Keratinocyte (primary cell): Measurements from ENCODE around the gene INTU. TPM values are rescaled to one million over a fixed set of nuclear protein-coding genes. Genes with fewer than 3 reads are reported as not detected.

ENCODE experiments used
- DNase-seq: peaks from one replicate; pipeline ENCODE4 v3.0.0-alpha.2; 2011; ENCODE audit warnings: low read depth, missing footprints, low spot score
- FAIRE-seq: peaks from 2 replicates; lab custom pipeline; 2011; peaks lifted over from hg19 to GRCh38; lab: Jason Lieb, UNC
- H2AFZ ChIP-seq: 2 replicates; pipeline ENCODE4 v1.6.0; 2012; ENCODE audit warnings: low read length, control low read depth, inconsistent platforms; ENCODE audit not compliant: control insufficient read depth
- H3K27ac ChIP-seq: 2 replicates; pipeline ENCODE4 v1.5.1; 2011; ENCODE audit warnings: low read length; ENCODE audit not compliant: control insufficient read depth, insufficient read depth
- H3K27me3 ChIP-seq: 3 replicates; pipeline ENCODE4 v1.6.0; 2011; ENCODE audit warnings: low read length; ENCODE audit not compliant: control insufficient read depth, insufficient read depth; ENCODE audit errors: extremely low read depth
- H3K36me3 ChIP-seq, 2 experiments: 2 replicates in 1 of 2; 3 replicates in 1 of 2; pipeline ENCODE4 v1.5.1; 2011; ENCODE audit warnings: low read length in 2 of 2, mild to moderate bottlenecking in 1 of 2; ENCODE audit not compliant: control insufficient read depth in 2 of 2, insufficient read depth in 2 of 2; ENCODE audit errors: extremely low read depth in 1 of 2
- H3K4me1 ChIP-seq: 3 replicates; pipeline ENCODE4 v1.5.1; 2011; ENCODE audit warnings: low read length; ENCODE audit not compliant: control insufficient read depth, insufficient read depth; ENCODE audit errors: extremely low read depth
- H3K4me2 ChIP-seq: 3 replicates; pipeline ENCODE4 v1.6.0; 2011; ENCODE audit warnings: low read depth, low read length; ENCODE audit not compliant: control insufficient read depth, insufficient read depth; ENCODE audit errors: extremely low read depth
- H3K4me3 ChIP-seq, 3 experiments: fragments of 200-600 bp in 1 of 3; sonication (generic) in 1 of 3; 2 replicates in 2 of 3; 3 replicates in 1 of 3; pipeline ENCODE4 v1.5.1; 2011 to 2016; ENCODE audit warnings: low read length in 3 of 3, mild to moderate bottlenecking in 3 of 3, control low read depth in 2 of 3, inconsistent platforms in 1 of 3, low read depth in 1 of 3, mixed read lengths in 1 of 3, mixed run types in 1 of 3, moderate library complexity in 1 of 3; ENCODE audit not compliant: control insufficient read depth in 2 of 3, insufficient read depth in 2 of 3; ENCODE audit errors: extremely low read depth in 1 of 3
- H3K79me2 ChIP-seq: 2 replicates; pipeline ENCODE4 v1.6.0; 2012; ENCODE audit warnings: low read length; ENCODE audit not compliant: control insufficient read depth, insufficient read depth
- H3K9ac ChIP-seq: 3 replicates; pipeline ENCODE4 v1.6.0; 2011; ENCODE audit warnings: low read length; ENCODE audit not compliant: control insufficient read depth, insufficient read depth; ENCODE audit errors: extremely low read depth
- H3K9me1 ChIP-seq: 3 replicates; pipeline ENCODE4 v1.6.0; 2011; ENCODE audit warnings: low read length; ENCODE audit not compliant: control insufficient read depth, insufficient read depth; ENCODE audit errors: extremely low read depth
- H3K9me3 ChIP-seq: 2 replicates; pipeline ENCODE4 v1.5.1; 2012; ENCODE audit warnings: low read depth, low read length; ENCODE audit not compliant: control insufficient read depth
- H4K20me1 ChIP-seq: 3 replicates; pipeline ENCODE4 v1.6.0; 2011; ENCODE audit warnings: low read length; ENCODE audit not compliant: control insufficient read depth, insufficient read depth; ENCODE audit errors: extremely low read depth
- EZH2 ChIP-seq: IDR thresholded peaks from one replicate; pipeline ENCODE4 v1.6.1; 2012; ENCODE audit warnings: inconsistent platforms, mild to moderate bottlenecking, low read length, moderate library complexity
- dilution Hi-C: fragments of 300-500 bp; cut with MboI; formaldehyde crosslinking; loops from one replicate; pipeline ENCODE4 v1.7.0; 2020; ENCODE audit warnings: low sequenced_read_pairs; ENCODE audit not compliant: extremely low pct_ligation_motif_present
- polyA plus RNA-seq, 5 experiments: library from polyadenylated mRNA; depleted of rRNA in 3 of 5; stranded (reverse) in 3 of 5; stranded (forward) in 1 of 5; unstranded in 1 of 5; fragments of >200 nt; gene quantifications; 1 replicate in 1 of 5; 2 replicates in 3 of 5; 3 replicates in 1 of 5; pipeline versions ENCODE4 v1.2.1 to v1.2.3, GENCODE V29; 2011 to 2012; ENCODE audit warnings: missing spikeins in 2 of 5, low read depth in 1 of 5, low replicate concordance in 1 of 5
- TF ChIP-seq, protein P1 (sequence below), 3 experiments: IDR thresholded peaks in 1 of 3; conservative IDR thresholded peaks in 1 of 3; optimal IDR thresholded peaks in 1 of 3; 2 replicates in 2 of 3; 3 replicates in 1 of 3; pipeline versions ENCODE3 to v1.5.1; 2011; ENCODE audit warnings: low read length in 3 of 3, mild to moderate bottlenecking in 3 of 3, moderate library complexity in 2 of 3, control low read depth in 1 of 3, inconsistent platforms in 1 of 3; ENCODE audit not compliant: insufficient read depth in 2 of 3; ENCODE audit errors: extremely low read depth in 1 of 3

Gene INTU
- polyA plus RNA-seq, 1 donor (not counting 4 experiments of a cell fraction or from before 2014, with no cell fraction given), result 5.0 TPM

DNA sequence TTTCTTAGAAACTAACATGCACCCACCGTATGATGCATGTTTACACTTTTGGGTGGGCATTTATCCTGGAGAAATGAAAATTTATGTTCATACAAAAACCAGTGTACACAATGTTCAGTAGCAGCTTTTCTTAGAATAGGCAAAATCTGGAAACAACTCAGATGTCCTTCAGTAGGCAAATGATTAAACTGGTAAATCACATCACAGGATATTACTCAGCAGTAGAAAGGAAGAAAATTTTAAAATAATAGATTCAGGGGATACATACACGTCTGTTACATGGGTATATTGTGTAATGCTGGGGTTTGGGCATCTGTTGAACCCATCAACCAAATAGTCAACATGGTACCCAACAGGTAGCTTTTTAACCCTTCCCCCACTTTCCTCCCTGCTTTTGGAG, 124.1 kb downstream of the INTU start:
- no peaks in the 10 kb centered on the region for H3K36me3 ChIP-seq
- no peaks in the 10 kb centered on the region for H3K4me1 ChIP-seq
- no peaks in the 10 kb centered on the region for H3K79me2 ChIP-seq
- H3K27ac ChIP-seq, result no peak overlapping the region
- H3K4me2 ChIP-seq, result no peak overlapping the region
- no peak for FAIRE-seq
- H3K9me3 ChIP-seq, result no peaks in the 10 kb centered on the region
- DNase-seq, result no peak
- H4K20me1 ChIP-seq, result no peaks in the 10 kb centered on the region
- H3K4me3 ChIP-seq, result no peak overlapping the region
- H3K9me1 ChIP-seq, result no peaks in the 10 kb centered on the region
- no peak overlapping the region for H2AFZ ChIP-seq
- H3K9ac ChIP-seq, result no peak overlapping the region
- H3K27me3 ChIP-seq, result no peaks in the 10 kb centered on the region
- dilution Hi-C loops, result no loop called here
- no peak for TF ChIP-seq EZH2
- TF ChIP-seq, protein P1, sequence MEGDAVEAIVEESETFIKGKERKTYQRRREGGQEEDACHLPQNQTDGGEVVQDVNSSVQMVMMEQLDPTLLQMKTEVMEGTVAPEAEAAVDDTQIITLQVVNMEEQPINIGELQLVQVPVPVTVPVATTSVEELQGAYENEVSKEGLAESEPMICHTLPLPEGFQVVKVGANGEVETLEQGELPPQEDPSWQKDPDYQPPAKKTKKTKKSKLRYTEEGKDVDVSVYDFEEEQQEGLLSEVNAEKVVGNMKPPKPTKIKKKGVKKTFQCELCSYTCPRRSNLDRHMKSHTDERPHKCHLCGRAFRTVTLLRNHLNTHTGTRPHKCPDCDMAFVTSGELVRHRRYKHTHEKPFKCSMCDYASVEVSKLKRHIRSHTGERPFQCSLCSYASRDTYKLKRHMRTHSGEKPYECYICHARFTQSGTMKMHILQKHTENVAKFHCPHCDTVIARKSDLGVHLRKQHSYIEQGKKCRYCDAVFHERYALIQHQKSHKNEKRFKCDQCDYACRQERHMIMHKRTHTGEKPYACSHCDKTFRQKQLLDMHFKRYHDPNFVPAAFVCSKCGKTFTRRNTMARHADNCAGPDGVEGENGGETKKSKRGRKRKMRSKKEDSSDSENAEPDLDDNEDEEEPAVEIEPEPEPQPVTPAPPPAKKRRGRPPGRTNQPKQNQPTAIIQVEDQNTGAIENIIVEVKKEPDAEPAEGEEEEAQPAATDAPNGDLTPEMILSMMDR (optimal IDR thresholded peaks at IDR 0.05 in 1 of 3, IDR thresholded peaks at IDR 0.05 in 1 of 3, conservative IDR thresholded peaks at IDR 0.05 in 1 of 3; ENCODE audit: extremely low read depth in 1 of 3, insufficient read depth in 2 of 3, low read length in 3 of 3), result no peak

DNA sequence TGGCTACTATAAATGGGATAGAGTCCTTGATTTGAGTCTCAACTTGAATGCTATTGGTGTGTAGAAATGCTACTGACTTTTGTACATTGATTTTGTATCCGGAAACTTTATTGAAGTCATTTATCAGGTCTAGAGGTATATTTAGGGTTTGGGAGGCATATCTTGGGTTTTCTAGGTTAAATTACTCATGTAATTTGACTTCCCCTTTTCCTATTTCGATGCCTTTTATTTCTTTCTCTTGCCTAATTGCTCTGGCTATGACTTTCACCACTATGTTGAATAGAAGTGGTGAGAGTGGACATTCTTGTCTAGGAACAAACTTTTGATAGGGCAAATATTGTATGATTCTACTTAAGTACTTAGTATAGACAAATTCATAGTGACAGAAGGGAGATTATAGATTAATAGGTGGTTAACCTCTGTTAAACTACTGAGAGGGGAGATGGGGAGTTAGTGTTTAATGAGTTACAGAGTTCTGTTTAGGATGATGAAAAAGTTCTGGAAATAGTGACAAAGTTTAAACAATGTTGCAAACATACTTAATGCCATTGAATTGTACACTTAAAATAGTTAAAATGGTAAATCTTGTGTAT, 126.6 kb downstream of the INTU start:
- no peaks in the 10 kb centered on the region for H3K9me1 ChIP-seq
- dilution Hi-C loops, result no loop called here
- no peak for FAIRE-seq
- H3K4me3 ChIP-seq, result no peak overlapping the region
- no peaks in the 10 kb centered on the region for H3K4me1 ChIP-seq
- H3K9ac ChIP-seq, result no peak overlapping the region
- no peak for DNase-seq
- no peaks in the 10 kb centered on the region for H3K79me2 ChIP-seq
- H3K27ac ChIP-seq, result no peak overlapping the region
- H3K4me2 ChIP-seq, result no peak overlapping the region
- no peaks in the 10 kb centered on the region for H3K36me3 ChIP-seq
- no peaks in the 10 kb centered on the region for H3K9me3 ChIP-seq
- H3K27me3 ChIP-seq, result no peaks in the 10 kb centered on the region
- no peaks in the 10 kb centered on the region for H4K20me1 ChIP-seq
- no peak for TF ChIP-seq EZH2
- TF ChIP-seq, protein P1 (optimal IDR thresholded peaks at IDR 0.05 in 1 of 3, IDR thresholded peaks at IDR 0.05 in 1 of 3, conservative IDR thresholded peaks at IDR 0.05 in 1 of 3; ENCODE audit: extremely low read depth in 1 of 3, insufficient read depth in 2 of 3, low read length in 3 of 3), result no peak
- no peak overlapping the region for H2AFZ ChIP-seq
